Muscle of back (tissue), 11 donors: ENCODE data around the gene DOCK10. TPM values are rescaled to one million over a fixed set of nuclear protein-coding genes. Genes with fewer than 3 reads are reported as not detected.
A peak's percentile ranks its signal among the peaks of the same experiment; 100 is the strongest.

ENCODE experiments used
- DNase-seq, 3 donors: peaks; one replicate each; pipeline versions ENCODE4 v3.0.0 to v3.0.0-alpha.2; 2013
- polyA plus RNA-seq, 10 donors: library from polyadenylated mRNA; unstranded; fragments of 120-200 nt; gene quantifications; one replicate each; pipeline ENCODE4 v1.2.1, GENCODE V29; 2013; ENCODE audit not compliant: insufficient read length in 10 of 10

The DOCK10 gene
- polyA plus RNA-seq, 10 donors = 13.7 to 22.8 (median 19.6) TPM

- peak; percentile 90 to 96 (median 95) for DNase-seq
Observed at GRCh38 chr2:224982910-224983711, 59.2 kb downstream of the DOCK10 start.

GRCh38 chr2:224982226-224982625, 60.0 kb downstream of the DOCK10 start:
- peak; percentile 75 to 90 (median 77) for DNase-seq

GRCh38 chr2:224976629-224977525, 65.4 kb downstream of the DOCK10 start:
- DNase-seq = no peak

GRCh38 chr2:224975761-224976160, 66.5 kb downstream of the DOCK10 start:
- no peak for DNase-seq

- no peak for DNase-seq
Observed at GRCh38 chr2:224973112-224974016, 68.9 kb downstream of the DOCK10 start.

DNA sequence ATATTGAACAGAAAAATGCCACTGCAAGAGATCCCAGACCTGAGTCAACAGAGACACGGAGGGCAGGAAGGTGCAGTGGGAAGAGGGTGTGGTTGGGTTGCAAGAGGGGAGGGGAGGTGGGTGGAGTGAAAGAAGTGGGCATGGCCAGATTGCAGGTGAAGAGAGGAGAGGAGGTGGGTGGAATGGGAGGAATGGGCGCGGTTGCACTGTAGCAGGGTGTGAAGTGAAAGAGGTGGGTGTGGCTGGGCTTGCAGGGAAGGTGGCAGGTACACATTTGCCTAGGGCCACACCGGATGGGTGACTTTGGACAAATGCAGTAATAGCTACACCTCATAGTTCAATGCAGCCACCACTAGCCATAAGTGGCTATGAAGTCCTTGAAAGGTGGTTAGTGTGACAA, 71.1 kb downstream of the DOCK10 start:
- no peak for DNase-seq

DNA sequence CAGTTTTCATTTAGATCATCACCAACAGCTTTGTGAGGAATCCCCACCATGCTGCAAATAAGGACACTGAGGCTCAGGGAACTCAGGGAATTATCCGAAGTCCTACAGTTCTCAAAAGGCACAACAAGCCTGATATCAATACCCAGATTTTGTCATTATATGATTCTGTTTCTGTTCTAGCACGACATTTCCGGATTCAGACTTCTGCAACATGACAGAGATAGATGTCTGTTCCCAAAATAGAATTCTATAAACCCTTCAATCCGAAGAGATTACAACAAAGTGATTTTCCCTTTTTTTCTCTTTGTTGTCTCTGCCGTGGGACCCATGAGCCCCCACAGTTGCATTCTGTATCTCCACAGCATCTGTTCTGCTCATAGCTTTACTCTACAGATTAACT, 72.0 kb downstream of the DOCK10 start:
- DNase-seq = no peak

GRCh38 chr2:224969633-224970260, 72.5 kb downstream of the DOCK10 start:
- no peak for DNase-seq

- no peak for DNase-seq
Observed at GRCh38 chr2:224969095-224969494, 73.2 kb downstream of the DOCK10 start.

- DNase-seq = peak in 1 of 3 donors; percentile 40
Observed at GRCh38 chr2:224968051-224968450, 74.2 kb downstream of the DOCK10 start.

DNA sequence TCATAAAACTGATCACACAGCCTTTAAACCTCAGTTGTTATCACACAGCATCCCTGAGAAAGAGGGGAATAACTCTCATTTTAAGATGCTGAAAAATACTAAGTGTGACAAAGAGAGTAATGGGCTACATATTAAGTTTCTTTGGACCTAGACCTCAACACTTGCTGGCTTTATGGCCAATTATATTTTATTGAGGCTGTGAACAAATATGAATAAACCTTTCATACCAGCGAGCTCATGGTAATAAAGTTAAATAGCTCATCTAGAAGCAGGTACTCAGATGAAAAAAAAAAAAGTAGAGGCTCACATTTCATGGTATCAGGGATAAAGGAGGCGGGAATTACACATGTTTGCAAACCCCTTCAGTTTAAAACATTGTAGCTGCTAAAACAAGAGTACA, 75.7 kb downstream of the DOCK10 start:
- DNase-seq = no peak

GRCh38 chr2:224959556-224959955, 82.7 kb downstream of the DOCK10 start:
- no peak for DNase-seq

GRCh38 chr2:224958873-224959272, 83.4 kb downstream of the DOCK10 start:
- DNase-seq = no peak

DNA sequence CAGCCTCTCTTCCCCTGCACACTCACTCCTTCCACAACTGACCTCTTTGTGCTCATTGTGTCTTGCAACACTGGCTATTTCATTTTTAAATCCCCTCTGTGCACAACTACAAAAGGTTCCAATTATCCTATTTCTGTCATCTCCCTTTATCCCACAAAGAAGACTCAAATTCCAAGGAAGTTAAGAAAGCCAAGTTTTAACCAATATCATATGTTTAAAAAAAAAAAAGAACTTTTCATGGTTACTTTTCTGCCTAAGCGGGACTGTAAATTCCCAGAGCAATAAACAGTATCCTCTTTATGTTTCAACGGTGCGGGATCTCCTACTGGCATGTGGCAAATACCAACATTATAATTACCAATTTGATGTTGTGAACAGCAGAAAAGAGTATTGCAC, 83.8 kb downstream of the DOCK10 start:
- DNase-seq = peak in 2 of 3 donors; percentile 66 to 75

- DNase-seq = no peak
Observed at GRCh38 chr2:224957540-224958461, 84.5 kb downstream of the DOCK10 start.

- DNase-seq = no peak
Observed at GRCh38 chr2:224956706-224957105, 85.6 kb downstream of the DOCK10 start.

DNA sequence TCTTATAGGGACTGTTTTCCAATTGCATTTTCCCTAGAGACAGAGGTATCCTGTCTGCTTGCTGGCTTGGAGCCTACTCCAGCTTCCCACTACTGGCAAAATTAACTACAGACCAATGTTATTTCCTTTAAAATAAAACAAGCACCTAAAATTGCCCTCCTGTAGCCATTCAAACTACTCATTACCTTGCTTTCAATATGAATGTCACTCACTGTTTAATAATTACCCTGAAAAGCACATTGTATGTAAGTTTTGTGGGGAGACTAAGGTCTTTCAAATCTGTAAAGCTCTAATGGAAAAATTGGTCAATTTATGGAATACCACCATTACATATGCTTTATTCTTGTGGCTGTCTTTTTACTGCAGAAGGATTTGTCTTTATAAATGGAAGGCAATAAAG, 87.3 kb downstream of the DOCK10 start:
- no peak for DNase-seq

GRCh38 chr2:224952936-224953657, 89.2 kb downstream of the DOCK10 start:
- DNase-seq = no peak

- no peak for DNase-seq
Observed at GRCh38 chr2:224951723-224952481, 90.4 kb downstream of the DOCK10 start.
